H1 (cell line): ENCODE measurements around the gene PPP1R13B. TPM values are rescaled to one million over a fixed set of nuclear protein-coding genes. Genes with fewer than 3 reads are reported as not detected.

ENCODE experiments used
- BCL11A ChIP-seq, 2 experiments: IDR thresholded peaks; one replicate each; pipeline ENCODE4 v1.6.1; 2011; ENCODE audit warnings: low read depth in 2 of 2, low read length in 2 of 2, mild to moderate bottlenecking in 2 of 2
- CHD7 ChIP-seq: fragments of 300-600 bp; sonication (generic); IDR thresholded peaks from 2 replicates; pipeline ENCODE4 v1.7.1; 2012; ENCODE audit warnings: low read length, moderate library complexity, mild to moderate bottlenecking, inconsistent platforms; ENCODE audit not compliant: insufficient replicate concordance
- FOSL1 ChIP-seq: IDR thresholded peaks from 2 replicates; pipeline ENCODE4 v1.6.1; 2011; ENCODE audit warnings: mild to moderate bottlenecking, low read depth, low read length, moderate library complexity; ENCODE audit not compliant: insufficient read depth
- HDAC2 ChIP-seq, 2 experiments: fragments of 300-600 bp in 1 of 2; sonication (generic) in 1 of 2; IDR thresholded peaks; 2 replicates each; pipeline ENCODE4 v1.6.1; 2011 to 2012; ENCODE audit warnings: low read depth in 2 of 2, low read length in 2 of 2, mild to moderate bottlenecking in 2 of 2, moderate library complexity in 2 of 2, borderline replicate concordance in 1 of 2, inconsistent platforms in 1 of 2
- KDM5A ChIP-seq: fragments of 200-600 bp; IDR thresholded peaks from 2 replicates; pipeline ENCODE4 v1.7.1; 2012; ENCODE audit warnings: mild to moderate bottlenecking, low read length, inconsistent platforms, mixed read lengths
- RNF2 ChIP-seq: fragments of 200-900, 300-1000 bp; sonication (generic); IDR thresholded peaks from 2 replicates; pipeline ENCODE4 v1.7.1; 2016; ENCODE audit warnings: borderline replicate concordance, low read depth, mild to moderate bottlenecking, antibody characterized with exemption, low read length; ENCODE audit not compliant: poor library complexity, severe bottlenecking; ENCODE audit errors: missing control alignments
- RXRA ChIP-seq: IDR thresholded peaks from 2 replicates; pipeline ENCODE4 v1.6.1; 2011; ENCODE audit warnings: low read depth, mild to moderate bottlenecking, low read length, moderate library complexity; ENCODE audit not compliant: insufficient read depth
- polyA plus RNA-seq, 7 experiments: library from polyadenylated mRNA; depleted of rRNA in 3 of 7; stranded (reverse) in 5 of 7; unstranded in 2 of 7; fragments of >200 nt in 5 of 7; fragments of 200-250 nt in 2 of 7; gene quantifications; 1 replicate in 5 of 7; 2 replicates in 1 of 7; 4 replicates in 1 of 7; pipeline versions ENCODE4 v1.2.1 to v1.2.3, GENCODE V29; 2011 to 2013; ENCODE audit warnings: missing spikeins in 2 of 7, mixed read lengths in 2 of 7
- total RNA-seq: library from RNA; stranded (reverse); fragmentation: NEBNext Ultra II Directional; extraction: Animal tissue kit (Norgen Biotek cat#: 25700); gene quantifications from 2 replicates; pipeline ENCODE4 v1.2.1, GENCODE V29; 2021
- TF ChIP-seq, protein P1 (sequence below): IDR thresholded peaks from 2 replicates; pipeline ENCODE4 v1.6.1; 2012; ENCODE audit warnings: inconsistent platforms

Gene PPP1R13B
- total and polyA plus RNA-seq, 2 of the 8 experiments (the other 6 are each of a cell fraction or from before 2014, with no cell fraction given), result 2.6 to 8.9 TPM

GRCh38 chr14:103739793-103740501 lies 107.4 kb downstream of the PPP1R13B start (continued):
- TF ChIP-seq CHD7 (no peak), BCL11A (IDR thresholded peaks at IDR 0.05; ENCODE audit: low read depth in 2 of 2, low read length in 2 of 2) (no peak), RXRA (no peak), KDM5A (no peak), HDAC2 (IDR thresholded peaks at IDR 0.05; ENCODE audit: borderline replicate concordance in 1 of 2, low read depth in 2 of 2, low read length in 2 of 2) (no peak), RNF2 (no peak), FOSL1 (no peak)
- TF ChIP-seq, protein P1, sequence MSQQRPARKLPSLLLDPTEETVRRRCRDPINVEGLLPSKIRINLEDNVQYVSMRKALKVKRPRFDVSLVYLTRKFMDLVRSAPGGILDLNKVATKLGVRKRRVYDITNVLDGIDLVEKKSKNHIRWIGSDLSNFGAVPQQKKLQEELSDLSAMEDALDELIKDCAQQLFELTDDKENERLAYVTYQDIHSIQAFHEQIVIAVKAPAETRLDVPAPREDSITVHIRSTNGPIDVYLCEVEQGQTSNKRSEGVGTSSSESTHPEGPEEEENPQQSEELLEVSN, result no peak
